GM23338 (cell line): ENCODE results near the gene WDR17. TPM values are rescaled to one million over a fixed set of nuclear protein-coding genes. Genes with fewer than 3 reads are reported as not detected.

ENCODE experiments used
- ATAC-seq: fragments of 200-7000 bp; cut with Tn5 transposase; 3 replicates; pipeline ENCODE4 v1.9.1; 2020
- DNase-seq: peaks from one replicate; pipeline ENCODE4 v3.0.0-alpha.2; 2015; ENCODE audit warnings: low spot score
- H2AFZ ChIP-seq: fragments of 200-600 bp; sonication (generic); 2 replicates; pipeline ENCODE4 v1.8.0; 2016; ENCODE audit warnings: antibody characterized with exemption, mild to moderate bottlenecking, moderate library complexity
- H3F3A ChIP-seq: fragments of 200-600 bp; sonication (generic); replicated peaks from 2 replicates; pipeline ENCODE4 v1.8.0; 2017; ENCODE audit warnings: antibody characterized with exemption, mixed run types, low read depth
- H3K27ac ChIP-seq: fragments of 200-600 bp; sonication (generic); 2 replicates; pipeline ENCODE4 v1.6.1; 2016; ENCODE audit warnings: low read depth
- H3K27me3 ChIP-seq: fragments of 200-600 bp; sonication (generic); 2 replicates; pipeline ENCODE4 v1.8.0; 2016; ENCODE audit warnings: mild to moderate bottlenecking, mixed run types, moderate library complexity; ENCODE audit not compliant: insufficient read depth
- H3K36me3 ChIP-seq: fragments of 200-600 bp; sonication (generic); 2 replicates; pipeline ENCODE4 v1.8.0; 2016; ENCODE audit warnings: mild to moderate bottlenecking; ENCODE audit not compliant: insufficient read depth
- H3K4me1 ChIP-seq: fragments of 200-600 bp; sonication (generic); 2 replicates; pipeline ENCODE4 v1.8.0; 2016; ENCODE audit warnings: mild to moderate bottlenecking, moderate library complexity; ENCODE audit not compliant: insufficient read depth
- H3K4me2 ChIP-seq: fragments of 200-600 bp; sonication (generic); 2 replicates; pipeline ENCODE4 v1.7.1; 2017; ENCODE audit warnings: mixed run types
- H3K4me3 ChIP-seq: fragments of 200-600 bp; sonication (generic); 2 replicates; pipeline ENCODE4 v1.6.1; 2016; ENCODE audit warnings: mixed run types
- H3K79me2 ChIP-seq: fragments of 200-600 bp; sonication (generic); replicated peaks from 2 replicates; pipeline ENCODE4 v1.8.0; 2017; ENCODE audit warnings: mild to moderate bottlenecking; ENCODE audit not compliant: insufficient read depth
- H3K9me2 ChIP-seq: fragments of 200-600 bp; sonication (generic); 2 replicates; pipeline ENCODE4 v1.8.0; 2017; ENCODE audit not compliant: insufficient read depth
- H4K20me1 ChIP-seq: fragments of 200-600 bp; sonication (generic); replicated peaks from 2 replicates; pipeline ENCODE4 v1.8.0; 2017; ENCODE audit warnings: mild to moderate bottlenecking; ENCODE audit not compliant: insufficient read depth
- H3K27ac Mint-ChIP-seq: 2 replicates; pipeline ENCODE4 v1.8.0; 2020; ENCODE audit warnings: inconsistent platforms, mild to moderate bottlenecking, moderate library complexity, mixed read lengths
- H3K27me3 Mint-ChIP-seq: 3 replicates; pipeline ENCODE4 v1.8.0; 2022; ENCODE audit warnings: low read depth, mild to moderate bottlenecking, moderate library complexity, mixed read lengths, inconsistent platforms; ENCODE audit not compliant: insufficient read depth, poor library complexity
- H3K36me3 Mint-ChIP-seq: 3 replicates; pipeline ENCODE4 v1.8.0; 2021; ENCODE audit warnings: low read depth, mild to moderate bottlenecking, inconsistent platforms, moderate library complexity, mixed read lengths
- H3K4me1 Mint-ChIP-seq: 3 replicates; pipeline ENCODE4 v1.8.0; 2020; ENCODE audit warnings: mild to moderate bottlenecking, inconsistent platforms, mixed read lengths
- H3K4me3 Mint-ChIP-seq: 3 replicates; pipeline ENCODE4 v1.8.0; 2021; ENCODE audit warnings: moderate library complexity, mild to moderate bottlenecking, inconsistent platforms, mixed read lengths
- H3K9me3 Mint-ChIP-seq: 3 replicates; pipeline ENCODE4 v1.8.0; 2020; ENCODE audit warnings: moderate library complexity, mild to moderate bottlenecking, inconsistent platforms, mixed read lengths
- CREB1 ChIP-seq: fragments of 250-450 bp; sonication (Bioruptor Pico); IDR thresholded peaks from 2 replicates; pipeline ENCODE4 v1.5.0; 2020; ENCODE audit warnings: low read depth, mild to moderate bottlenecking, moderate library complexity
- EZH2 ChIP-seq: fragments of 200-600 bp; sonication (generic); IDR thresholded peaks from one replicate; pipeline ENCODE4 v1.8.0; 2017; ENCODE audit warnings: antibody characterized with exemption, mild to moderate bottlenecking, low read depth; ENCODE audit not compliant: unreplicated experiment
- EZH2phosphoT487 ChIP-seq: fragments of 200-600 bp; sonication (generic); IDR thresholded peaks from one replicate; pipeline ENCODE4 v1.8.1; 2018; ENCODE audit warnings: antibody characterized with exemption; ENCODE audit not compliant: unreplicated experiment
- JUNB ChIP-seq: IDR thresholded peaks from one replicate; pipeline ENCODE4 v1.6.1; 2016; ENCODE audit warnings: antibody characterized with exemption; ENCODE audit not compliant: unreplicated experiment
- NANOG ChIP-seq: IDR thresholded peaks from 2 replicates; pipeline ENCODE4 v1.6.1; 2016; ENCODE audit warnings: antibody characterized with exemption, borderline replicate concordance
- POLR2AphosphoS5 ChIP-seq: IDR thresholded peaks from 2 replicates; pipeline ENCODE4 v1.6.1; 2016; ENCODE audit warnings: antibody characterized with exemption, low read depth
- STAT1 ChIP-seq: IDR thresholded peaks from one replicate; pipeline ENCODE4 v1.6.1; 2016; ENCODE audit warnings: antibody characterized with exemption; ENCODE audit not compliant: unreplicated experiment
- ZNF331 ChIP-seq: fragments of 250-450 bp; sonication (Bioruptor Pico); IDR thresholded peaks from 2 replicates; pipeline ENCODE4 v1.5.0; 2020; ENCODE audit warnings: low read depth, mild to moderate bottlenecking, moderate library complexity
- polyA plus RNA-seq: library from polyadenylated mRNA; unstranded; fragments of >200 nt; fragmentation: Nextera tagmentation; extraction: Ambion mirVana; gene quantifications from 2 replicates; pipeline ENCODE4 v1.2.1, GENCODE V29; 2016
- total RNA-seq: library from RNA; depleted of rRNA; stranded (reverse); fragments of >200 nt; shearing (Covaris generic); gene quantifications from 2 replicates; pipeline ENCODE4 v1.2.3, GENCODE V29; 2014
- TF ChIP-seq, protein P1 (sequence below), 2 experiments: fragments of 200-600 bp in 1 of 2; sonication (generic) in 1 of 2; conservative IDR thresholded peaks; 2 replicates each; pipeline versions ENCODE4 v1.5.1 to v1.6.1; 2016 to 2017; ENCODE audit warnings: antibody characterized with exemption in 2 of 2, low read depth in 2 of 2, mild to moderate bottlenecking in 2 of 2, moderate library complexity in 1 of 2
- TF ChIP-seq, protein P2 (sequence below): fragments of 250-450 bp; sonication (Bioruptor Pico); IDR thresholded peaks from 2 replicates; pipeline ENCODE4 v1.5.0; 2020; ENCODE audit warnings: mild to moderate bottlenecking, moderate library complexity
- TF ChIP-seq, protein P3 (sequence below): IDR thresholded peaks from 2 replicates; pipeline ENCODE4 v1.6.1; 2016; ENCODE audit warnings: antibody characterized with exemption
- TF ChIP-seq, protein P4 (sequence below): IDR thresholded peaks from one replicate; pipeline ENCODE4 v1.6.1; 2018; ENCODE audit warnings: antibody characterized with exemption; ENCODE audit not compliant: unreplicated experiment

The WDR17 gene
- total and polyA plus RNA-seq, 2 experiments from 2014 or later = 1.9 to 4.3 TPM

DNA sequence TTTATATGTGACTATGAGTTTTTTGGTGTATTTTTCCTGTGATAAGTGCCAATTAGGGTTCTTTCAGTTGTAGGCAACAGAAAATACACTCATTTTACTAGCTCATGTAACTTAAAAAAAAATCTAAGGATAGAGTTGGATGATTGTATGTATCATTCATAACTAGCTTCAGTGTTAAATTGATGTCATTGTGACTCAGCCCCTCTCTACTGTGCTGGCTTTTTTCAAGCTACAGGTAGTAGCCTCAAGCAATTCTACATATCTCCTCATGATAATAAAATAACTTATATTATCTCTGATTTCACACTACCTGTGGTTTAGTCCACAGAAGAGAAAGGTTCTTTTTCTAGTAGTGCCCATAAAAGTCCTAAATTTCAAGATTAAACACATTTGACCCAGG lies 11.9 kb downstream of the WDR17 start:
- Histone ChIP-seq H3K9me2 (no peaks in the 10 kb centered on the region), H3K4me1 (no peaks in the 10 kb centered on the region), H4K20me1 (no peaks in the 10 kb centered on the region), H3F3A (no peaks in the 10 kb centered on the region), H3K79me2 (no peaks in the 10 kb centered on the region), H3K4me3 (no peak overlapping the region), H3K4me2 (no peak overlapping the region), H2AFZ (no peak overlapping the region), H3K36me3 (no peaks in the 10 kb centered on the region), H3K27ac (no peak overlapping the region), H3K27me3 (no peaks in the 10 kb centered on the region)
- ATAC-seq (no peak), DNase-seq (no peak)
- H3K9me3 Mint-ChIP-seq = no peaks in the 10 kb centered on the region
- no peaks in the 10 kb centered on the region for H3K27me3 Mint-ChIP-seq
- no peaks in the 10 kb centered on the region for H3K4me1 Mint-ChIP-seq
- H3K4me3 Mint-ChIP-seq = no peak overlapping the region
- no peak overlapping the region for H3K27ac Mint-ChIP-seq
- no peaks in the 10 kb centered on the region for H3K36me3 Mint-ChIP-seq
- TF ChIP-seq JUNB (no peak), POLR2AphosphoS5 (no peak), STAT1 (no peak), CREB1 (CRISPR knock-in tag) (no peak), EZH2 (no peak), EZH2phosphoT487 (no peak), NANOG (no peak), ZNF331 (CRISPR knock-in tag) (no peak)
- TF ChIP-seq, protein P1, sequence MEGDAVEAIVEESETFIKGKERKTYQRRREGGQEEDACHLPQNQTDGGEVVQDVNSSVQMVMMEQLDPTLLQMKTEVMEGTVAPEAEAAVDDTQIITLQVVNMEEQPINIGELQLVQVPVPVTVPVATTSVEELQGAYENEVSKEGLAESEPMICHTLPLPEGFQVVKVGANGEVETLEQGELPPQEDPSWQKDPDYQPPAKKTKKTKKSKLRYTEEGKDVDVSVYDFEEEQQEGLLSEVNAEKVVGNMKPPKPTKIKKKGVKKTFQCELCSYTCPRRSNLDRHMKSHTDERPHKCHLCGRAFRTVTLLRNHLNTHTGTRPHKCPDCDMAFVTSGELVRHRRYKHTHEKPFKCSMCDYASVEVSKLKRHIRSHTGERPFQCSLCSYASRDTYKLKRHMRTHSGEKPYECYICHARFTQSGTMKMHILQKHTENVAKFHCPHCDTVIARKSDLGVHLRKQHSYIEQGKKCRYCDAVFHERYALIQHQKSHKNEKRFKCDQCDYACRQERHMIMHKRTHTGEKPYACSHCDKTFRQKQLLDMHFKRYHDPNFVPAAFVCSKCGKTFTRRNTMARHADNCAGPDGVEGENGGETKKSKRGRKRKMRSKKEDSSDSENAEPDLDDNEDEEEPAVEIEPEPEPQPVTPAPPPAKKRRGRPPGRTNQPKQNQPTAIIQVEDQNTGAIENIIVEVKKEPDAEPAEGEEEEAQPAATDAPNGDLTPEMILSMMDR (conservative IDR thresholded peaks at IDR 0.05; ENCODE audit: low read depth in 2 of 2) = no peak
- TF ChIP-seq, protein P2, sequence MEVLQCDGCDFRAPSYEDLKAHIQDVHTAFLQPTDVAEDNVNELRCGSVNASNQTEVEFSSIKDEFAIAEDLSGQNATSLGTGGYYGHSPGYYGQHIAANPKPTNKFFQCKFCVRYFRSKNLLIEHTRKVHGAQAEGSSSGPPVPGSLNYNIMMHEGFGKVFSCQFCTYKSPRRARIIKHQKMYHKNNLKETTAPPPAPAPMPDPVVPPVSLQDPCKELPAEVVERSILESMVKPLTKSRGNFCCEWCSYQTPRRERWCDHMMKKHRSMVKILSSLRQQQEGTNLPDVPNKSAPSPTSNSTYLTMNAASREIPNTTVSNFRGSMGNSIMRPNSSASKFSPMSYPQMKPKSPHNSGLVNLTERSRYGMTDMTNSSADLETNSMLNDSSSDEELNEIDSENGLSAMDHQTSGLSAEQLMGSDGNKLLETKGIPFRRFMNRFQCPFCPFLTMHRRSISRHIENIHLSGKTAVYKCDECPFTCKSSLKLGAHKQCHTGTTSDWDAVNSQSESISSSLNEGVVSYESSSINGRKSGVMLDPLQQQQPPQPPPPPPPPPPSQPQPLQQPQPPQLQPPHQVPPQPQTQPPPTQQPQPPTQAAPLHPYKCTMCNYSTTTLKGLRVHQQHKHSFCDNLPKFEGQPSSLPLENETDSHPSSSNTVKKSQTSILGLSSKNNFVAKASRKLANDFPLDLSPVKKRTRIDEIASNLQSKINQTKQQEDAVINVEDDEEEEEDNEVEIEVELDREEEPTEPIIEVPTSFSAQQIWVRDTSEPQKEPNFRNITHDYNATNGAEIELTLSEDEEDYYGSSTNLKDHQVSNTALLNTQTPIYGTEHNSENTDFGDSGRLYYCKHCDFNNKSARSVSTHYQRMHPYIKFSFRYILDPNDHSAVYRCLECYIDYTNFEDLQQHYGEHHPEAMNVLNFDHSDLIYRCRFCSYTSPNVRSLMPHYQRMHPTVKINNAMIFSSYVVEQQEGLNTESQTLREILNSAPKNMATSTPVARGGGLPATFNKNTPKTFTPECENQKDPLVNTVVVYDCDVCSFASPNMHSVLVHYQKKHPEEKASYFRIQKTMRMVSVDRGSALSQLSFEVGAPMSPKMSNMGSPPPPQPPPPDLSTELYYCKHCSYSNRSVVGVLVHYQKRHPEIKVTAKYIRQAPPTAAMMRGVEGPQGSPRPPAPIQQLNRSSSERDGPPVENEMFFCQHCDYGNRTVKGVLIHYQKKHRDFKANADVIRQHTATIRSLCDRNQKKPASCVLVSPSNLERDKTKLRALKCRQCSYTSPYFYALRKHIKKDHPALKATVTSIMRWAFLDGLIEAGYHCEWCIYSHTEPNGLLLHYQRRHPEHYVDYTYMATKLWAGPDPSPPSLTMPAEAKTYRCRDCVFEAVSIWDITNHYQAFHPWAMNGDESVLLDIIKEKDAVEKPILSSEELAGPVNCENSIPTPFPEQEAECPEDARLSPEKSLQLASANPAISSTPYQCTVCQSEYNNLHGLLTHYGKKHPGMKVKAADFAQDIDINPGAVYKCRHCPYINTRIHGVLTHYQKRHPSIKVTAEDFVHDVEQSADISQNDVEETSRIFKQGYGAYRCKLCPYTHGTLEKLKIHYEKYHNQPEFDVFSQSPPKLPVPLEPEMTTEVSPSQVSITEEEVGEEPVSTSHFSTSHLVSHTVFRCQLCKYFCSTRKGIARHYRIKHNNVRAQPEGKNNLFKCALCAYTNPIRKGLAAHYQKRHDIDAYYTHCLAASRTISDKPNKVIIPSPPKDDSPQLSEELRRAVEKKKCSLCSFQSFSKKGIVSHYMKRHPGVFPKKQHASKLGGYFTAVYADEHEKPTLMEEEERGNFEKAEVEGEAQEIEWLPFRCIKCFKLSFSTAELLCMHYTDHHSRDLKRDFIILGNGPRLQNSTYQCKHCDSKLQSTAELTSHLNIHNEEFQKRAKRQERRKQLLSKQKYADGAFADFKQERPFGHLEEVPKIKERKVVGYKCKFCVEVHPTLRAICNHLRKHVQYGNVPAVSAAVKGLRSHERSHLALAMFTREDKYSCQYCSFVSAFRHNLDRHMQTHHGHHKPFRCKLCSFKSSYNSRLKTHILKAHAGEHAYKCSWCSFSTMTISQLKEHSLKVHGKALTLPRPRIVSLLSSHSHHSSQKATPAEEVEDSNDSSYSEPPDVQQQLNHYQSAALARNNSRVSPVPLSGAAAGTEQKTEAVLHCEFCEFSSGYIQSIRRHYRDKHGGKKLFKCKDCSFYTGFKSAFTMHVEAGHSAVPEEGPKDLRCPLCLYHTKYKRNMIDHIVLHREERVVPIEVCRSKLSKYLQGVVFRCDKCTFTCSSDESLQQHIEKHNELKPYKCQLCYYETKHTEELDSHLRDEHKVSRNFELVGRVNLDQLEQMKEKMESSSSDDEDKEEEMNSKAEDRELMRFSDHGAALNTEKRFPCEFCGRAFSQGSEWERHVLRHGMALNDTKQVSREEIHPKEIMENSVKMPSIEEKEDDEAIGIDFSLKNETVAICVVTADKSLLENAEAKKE = no peak
- TF ChIP-seq, protein P3, sequence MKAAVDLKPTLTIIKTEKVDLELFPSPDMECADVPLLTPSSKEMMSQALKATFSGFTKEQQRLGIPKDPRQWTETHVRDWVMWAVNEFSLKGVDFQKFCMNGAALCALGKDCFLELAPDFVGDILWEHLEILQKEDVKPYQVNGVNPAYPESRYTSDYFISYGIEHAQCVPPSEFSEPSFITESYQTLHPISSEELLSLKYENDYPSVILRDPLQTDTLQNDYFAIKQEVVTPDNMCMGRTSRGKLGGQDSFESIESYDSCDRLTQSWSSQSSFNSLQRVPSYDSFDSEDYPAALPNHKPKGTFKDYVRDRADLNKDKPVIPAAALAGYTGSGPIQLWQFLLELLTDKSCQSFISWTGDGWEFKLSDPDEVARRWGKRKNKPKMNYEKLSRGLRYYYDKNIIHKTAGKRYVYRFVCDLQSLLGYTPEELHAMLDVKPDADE = no peak
- TF ChIP-seq, protein P4, sequence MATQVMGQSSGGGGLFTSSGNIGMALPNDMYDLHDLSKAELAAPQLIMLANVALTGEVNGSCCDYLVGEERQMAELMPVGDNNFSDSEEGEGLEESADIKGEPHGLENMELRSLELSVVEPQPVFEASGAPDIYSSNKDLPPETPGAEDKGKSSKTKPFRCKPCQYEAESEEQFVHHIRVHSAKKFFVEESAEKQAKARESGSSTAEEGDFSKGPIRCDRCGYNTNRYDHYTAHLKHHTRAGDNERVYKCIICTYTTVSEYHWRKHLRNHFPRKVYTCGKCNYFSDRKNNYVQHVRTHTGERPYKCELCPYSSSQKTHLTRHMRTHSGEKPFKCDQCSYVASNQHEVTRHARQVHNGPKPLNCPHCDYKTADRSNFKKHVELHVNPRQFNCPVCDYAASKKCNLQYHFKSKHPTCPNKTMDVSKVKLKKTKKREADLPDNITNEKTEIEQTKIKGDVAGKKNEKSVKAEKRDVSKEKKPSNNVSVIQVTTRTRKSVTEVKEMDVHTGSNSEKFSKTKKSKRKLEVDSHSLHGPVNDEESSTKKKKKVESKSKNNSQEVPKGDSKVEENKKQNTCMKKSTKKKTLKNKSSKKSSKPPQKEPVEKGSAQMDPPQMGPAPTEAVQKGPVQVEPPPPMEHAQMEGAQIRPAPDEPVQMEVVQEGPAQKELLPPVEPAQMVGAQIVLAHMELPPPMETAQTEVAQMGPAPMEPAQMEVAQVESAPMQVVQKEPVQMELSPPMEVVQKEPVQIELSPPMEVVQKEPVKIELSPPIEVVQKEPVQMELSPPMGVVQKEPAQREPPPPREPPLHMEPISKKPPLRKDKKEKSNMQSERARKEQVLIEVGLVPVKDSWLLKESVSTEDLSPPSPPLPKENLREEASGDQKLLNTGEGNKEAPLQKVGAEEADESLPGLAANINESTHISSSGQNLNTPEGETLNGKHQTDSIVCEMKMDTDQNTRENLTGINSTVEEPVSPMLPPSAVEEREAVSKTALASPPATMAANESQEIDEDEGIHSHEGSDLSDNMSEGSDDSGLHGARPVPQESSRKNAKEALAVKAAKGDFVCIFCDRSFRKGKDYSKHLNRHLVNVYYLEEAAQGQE = no peak
